ENCODE data around the gene SLC41A3. TPM values are rescaled to one million over a fixed set of nuclear protein-coding genes. Genes with fewer than 3 reads are reported as not detected.

SLC41A3 gene
- total RNA-seq, result 10 to 100 TPM; 31.1 to 34.0 TPM
- long read RNA-seq, transcript SLC41A3-203 (11 exons, 2,169 nt), result major isoform, 23 of 40 reads
- long read RNA-seq, partial matches to known transcripts, result 7 of 40 reads
- long read RNA-seq, other reads (novel, unspliced or antisense), result 5 of 40 reads

- ATAC-seq, result peak; percentile 98 to 99
- intact Hi-C loops (cut with DNase I), result loop anchor here in 1 of 2 donors (10.0 kb wide), 1 partner anchor 109 kb away; no protein-coding TSS in a partner anchor
- DNase-seq, result peak; percentile 93
These were observed at the start of gene SLC41A3 for GRCh38 chr3:126083913-126084767. SLC41A3 (minus strand) TSS chr3:126084124; CDS start chr3:126068219, 15,905 bp downstream.

GRCh38 chr3:126133606-126134005, 49.7 kb upstream of the SLC41A3 start:
- intact Hi-C loops (cut with DNase I), result loop anchor here (5.0 to 10.0 kb wide), 3 partner anchors 64 to 261 kb away; partner anchors contain the start of gene CFAP100 (in 2 of the 2)
- ATAC-seq (no peak), DNase-seq (peak; percentile 20)

- ATAC-seq (no peak), DNase-seq (peak; percentile 2)
- intact Hi-C loops (cut with DNase I), result loop anchor here (5.0 to 10.0 kb wide), 3 partner anchors 64 to 262 kb away; partner anchors contain the start of gene CFAP100 (in 2 of the 2)
These were observed 49.0 kb upstream of the SLC41A3 start for GRCh38 chr3:126132751-126133511.

GRCh38 chr3:126131881-126132750, 48.2 kb upstream of the SLC41A3 start:
- intact Hi-C loops (cut with DNase I), result loop anchor here (5.0 to 10.0 kb wide), 3 partner anchors 65 to 263 kb away; partner anchors contain the start of gene CFAP100 (in 2 of the 2)
- peak; percentile 9 for DNase-seq
- no peak for ATAC-seq

- ATAC-seq (no peak), DNase-seq (peak; percentile 5)
- intact Hi-C loops (cut with DNase I), result loop anchor here (5.0 to 10.0 kb wide), 3 partner anchors 66 to 264 kb away; partner anchors contain the start of gene CFAP100 (in 2 of the 2)
These were observed 47.2 kb upstream of the SLC41A3 start for GRCh38 chr3:126130981-126131745.

- DNase-seq, result peak; percentile 8
- intact Hi-C loops (cut with DNase I), result loop anchor here (5.0 to 10.0 kb wide), 3 partner anchors 67 to 265 kb away; partner anchors contain the start of gene CFAP100 (in 2 of the 2)
- ATAC-seq, result no peak
These were observed 46.3 kb upstream of the SLC41A3 start for GRCh38 chr3:126130081-126130855.

GRCh38 chr3:126129398-126129891, 45.5 kb upstream of the SLC41A3 start:
- DNase-seq (peak; percentile 55), ATAC-seq (no peak)
- intact Hi-C loops (cut with DNase I), result no loop called here

- DNase-seq (peak; percentile 17), ATAC-seq (no peak)
- intact Hi-C loops (cut with DNase I), result no loop called here
These were observed 44.8 kb upstream of the SLC41A3 start for GRCh38 chr3:126128504-126129397.

GRCh38 chr3:126127904-126128303, 44.0 kb upstream of the SLC41A3 start:
- peak; percentile 8 for DNase-seq
- intact Hi-C loops (cut with DNase I), result no loop called here
- no peak for ATAC-seq

- intact Hi-C loops (cut with DNase I), result no loop called here
- peak; percentile 11 for DNase-seq
- no peak for ATAC-seq
These were observed 43.5 kb upstream of the SLC41A3 start for GRCh38 chr3:126127452-126127851.

- DNase-seq, result peak; percentile 9
- peak in 1 of 2 donors; percentile 13 for ATAC-seq
- intact Hi-C loops (cut with DNase I), result no loop called here
These were observed 43.0 kb upstream of the SLC41A3 start for GRCh38 chr3:126126811-126127431.

GRCh38 chr3:126126286-126126685, 42.4 kb upstream of the SLC41A3 start:
- peak in 1 of 2 donors; percentile 14 for ATAC-seq
- DNase-seq, result peak; percentile 7

GRCh38 chr3:126125781-126126251, 41.9 kb upstream of the SLC41A3 start:
- intact Hi-C loops (cut with DNase I), result no loop called here
- DNase-seq (no peak), ATAC-seq (peak in 1 of 2 donors; percentile 5)

More at GRCh38 chr3:126126286-126126685, 42.4 kb upstream of the SLC41A3 start:
- intact Hi-C loops (cut with DNase I), result no loop called here

GRCh38 chr3:126125341-126125740, 41.4 kb upstream of the SLC41A3 start:
- intact Hi-C loops (cut with DNase I), result no loop called here
- ATAC-seq (no peak), DNase-seq (peak; percentile 10)

GRCh38 chr3:126124896-126125295, 41.0 kb upstream of the SLC41A3 start:
- ATAC-seq, result no peak
- intact Hi-C loops (cut with DNase I), result no loop called here
- peak; percentile 12 for DNase-seq

Data from left cardiac atrium (tissue), 4 donors.